Inflammatory macrophage (primary cell): ENCODE results near the gene SWI5.

Source experiments
- DNase-seq, 2 donors: peaks; one replicate each; pipeline ENCODE4 v3.0.0-alpha.2; 2020 to 2022

The SWI5 gene

GRCh38 chr9:128252317-128253139 lies 23.5 kb upstream of the SWI5 start:
- DNase-seq: peak in 1 of 2 donors; percentile 42

GRCh38 chr9:128253140-128253990 lies 22.7 kb upstream of the SWI5 start:
- no peak for DNase-seq

DNA sequence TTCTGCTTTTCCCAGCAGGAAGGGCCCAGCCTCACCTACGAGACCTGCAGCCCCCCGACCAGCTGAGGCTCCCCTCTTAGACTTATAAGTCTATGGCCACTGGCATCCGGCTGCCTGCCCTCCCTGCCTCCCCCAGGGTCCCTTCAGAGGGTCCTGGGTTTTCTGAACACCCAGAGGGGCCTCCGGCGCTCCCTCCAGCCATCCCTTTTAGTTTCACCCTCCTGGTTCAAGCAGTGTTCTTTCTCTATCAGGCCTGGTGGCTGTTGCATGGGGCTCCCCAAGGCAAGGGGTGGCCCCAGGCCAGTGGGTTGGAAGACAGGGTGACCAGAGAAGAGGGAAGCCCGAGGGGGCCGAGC lies 22.1 kb upstream of the SWI5 start:
- DNase-seq: no peak

DNA sequence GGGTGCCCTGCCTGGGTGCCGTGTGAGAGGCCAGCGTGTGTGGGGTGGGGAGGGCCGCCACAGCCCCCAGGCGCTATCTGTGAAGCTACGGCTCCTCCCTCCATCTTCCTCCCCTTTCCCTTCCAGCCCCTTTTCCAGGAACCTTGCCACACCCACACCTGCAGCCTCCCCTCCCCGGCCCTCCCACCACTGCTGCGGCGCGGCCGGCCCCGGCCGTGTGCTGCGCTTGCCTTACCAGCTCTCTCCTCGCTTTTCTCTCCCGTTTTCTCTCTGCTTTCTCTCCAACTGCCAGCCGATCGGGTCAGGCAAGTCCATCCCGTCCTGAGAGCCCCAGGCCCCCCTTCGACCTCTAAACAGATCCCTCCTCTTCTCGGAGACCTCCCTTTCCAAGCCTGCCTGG lies 21.7 kb upstream of the SWI5 start:
- no peak for DNase-seq

DNA sequence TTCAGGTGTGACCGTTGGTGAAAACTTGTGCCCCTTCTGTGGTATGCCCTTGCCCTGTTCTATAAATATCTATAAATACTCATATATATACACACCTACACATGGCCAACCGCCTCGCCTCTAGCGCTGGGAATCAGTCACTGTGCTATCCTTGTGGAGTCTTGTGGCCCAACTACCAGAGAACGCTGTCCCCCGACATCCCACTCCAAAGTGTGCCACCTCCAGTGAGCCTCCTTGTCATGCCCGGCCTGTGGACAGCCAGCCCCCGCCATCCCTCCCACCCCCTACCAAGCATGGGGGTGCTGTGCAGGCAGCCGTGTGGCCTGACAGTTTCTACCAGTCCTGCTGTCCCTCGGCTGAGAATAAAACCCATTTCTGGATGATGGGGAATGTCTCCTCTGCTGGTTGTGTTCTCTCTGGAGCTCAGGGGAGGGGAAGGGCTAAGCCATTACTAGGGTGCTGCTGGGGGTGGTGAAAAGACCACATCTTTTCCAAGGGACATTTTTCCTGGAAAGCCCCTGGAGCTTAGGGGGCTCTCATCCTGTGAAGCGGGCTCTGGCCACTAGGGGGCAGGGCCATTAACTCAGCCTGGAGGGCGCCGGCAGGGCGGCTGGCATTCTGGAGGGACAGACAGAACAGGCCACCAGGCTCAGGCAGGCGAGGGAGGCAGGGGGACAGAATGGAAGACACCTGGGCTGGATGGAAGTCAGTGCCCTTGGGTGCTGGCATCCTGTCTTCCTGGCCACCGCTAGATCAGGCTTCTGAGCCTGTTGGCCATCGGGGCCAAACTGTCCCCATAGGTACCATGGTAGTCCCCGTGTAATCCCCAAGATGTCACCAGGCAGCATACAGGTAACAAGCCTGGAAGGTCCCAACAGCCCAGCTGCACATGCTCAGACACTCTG lies 21.0 kb upstream of the SWI5 start:
- peak; percentile 41 to 55 for DNase-seq

GRCh38 chr9:128257086-128257825 lies 18.8 kb upstream of the SWI5 start:
- DNase-seq: no peak

GRCh38 chr9:128257907-128258306 lies 18.2 kb upstream of the SWI5 start:
- no peak for DNase-seq

DNA sequence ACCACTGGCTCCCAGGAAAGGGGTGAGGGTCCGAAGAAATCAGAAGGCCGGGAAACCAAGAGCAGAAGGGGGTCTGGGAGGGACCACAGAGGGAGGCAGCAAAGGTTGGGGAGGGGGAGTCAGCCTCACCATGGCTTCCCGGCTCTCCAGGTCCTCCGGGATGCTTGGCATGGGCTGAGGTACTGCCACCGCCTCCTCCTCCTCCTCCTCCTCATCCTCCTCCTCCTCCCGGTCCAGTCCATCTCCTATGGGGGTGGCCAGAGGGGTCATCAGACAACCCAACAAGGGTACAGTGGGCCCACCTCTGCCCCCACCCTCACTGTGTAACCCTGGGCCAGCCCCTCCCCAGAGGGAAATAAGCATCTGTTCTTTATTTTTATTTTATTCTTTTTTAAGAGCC lies 17.8 kb upstream of the SWI5 start:
- DNase-seq: no peak

GRCh38 chr9:128259156-128259555 lies 16.9 kb upstream of the SWI5 start:
- no peak for DNase-seq

GRCh38 chr9:128260340-128260739 lies 15.7 kb upstream of the SWI5 start:
- no peak for DNase-seq

DNA sequence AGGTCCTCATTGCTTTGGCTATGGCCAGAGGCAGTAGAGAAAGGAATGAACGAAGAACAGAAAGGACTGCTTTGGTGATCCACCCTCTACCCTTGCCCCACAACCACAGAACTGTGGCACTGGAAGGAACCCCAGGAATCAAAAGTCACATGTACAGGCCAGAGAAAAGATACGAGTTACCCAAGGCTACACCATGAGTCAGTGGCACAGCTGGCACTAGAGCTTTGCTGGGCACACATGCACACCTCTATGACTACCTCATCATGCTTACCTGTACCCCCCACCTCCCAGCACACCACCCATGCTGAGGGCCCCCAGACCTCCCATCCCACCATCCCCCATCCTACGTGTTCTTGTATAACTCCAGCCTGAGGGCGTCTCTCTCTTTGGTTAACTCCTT lies 13.4 kb upstream of the SWI5 start:
- DNase-seq: no peak

DNA sequence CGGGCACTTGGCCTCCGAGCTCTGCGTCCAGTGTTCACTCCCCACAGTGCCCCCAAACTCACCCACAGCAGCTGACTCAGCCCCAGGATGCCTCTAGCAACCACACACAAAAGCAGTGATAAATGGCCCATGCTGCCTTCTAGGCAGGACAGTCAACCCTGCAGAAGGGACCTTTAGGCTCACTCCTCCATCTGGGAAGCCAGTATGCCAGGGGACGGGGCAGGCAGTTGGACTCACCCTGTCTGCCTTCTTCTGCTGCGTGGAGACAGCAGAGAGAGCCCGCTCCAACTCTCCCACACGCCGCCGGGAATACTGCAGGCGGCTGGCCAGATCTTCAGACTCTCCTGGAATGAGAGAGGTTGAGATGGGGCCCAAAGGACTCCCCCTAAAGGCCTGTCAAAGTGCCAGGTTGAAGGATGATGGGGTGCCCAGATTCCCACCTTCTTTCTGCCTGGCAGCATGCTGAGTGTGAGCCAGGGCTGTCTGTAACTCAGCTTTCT lies 10.7 kb upstream of the SWI5 start:
- no peak for DNase-seq

DNA sequence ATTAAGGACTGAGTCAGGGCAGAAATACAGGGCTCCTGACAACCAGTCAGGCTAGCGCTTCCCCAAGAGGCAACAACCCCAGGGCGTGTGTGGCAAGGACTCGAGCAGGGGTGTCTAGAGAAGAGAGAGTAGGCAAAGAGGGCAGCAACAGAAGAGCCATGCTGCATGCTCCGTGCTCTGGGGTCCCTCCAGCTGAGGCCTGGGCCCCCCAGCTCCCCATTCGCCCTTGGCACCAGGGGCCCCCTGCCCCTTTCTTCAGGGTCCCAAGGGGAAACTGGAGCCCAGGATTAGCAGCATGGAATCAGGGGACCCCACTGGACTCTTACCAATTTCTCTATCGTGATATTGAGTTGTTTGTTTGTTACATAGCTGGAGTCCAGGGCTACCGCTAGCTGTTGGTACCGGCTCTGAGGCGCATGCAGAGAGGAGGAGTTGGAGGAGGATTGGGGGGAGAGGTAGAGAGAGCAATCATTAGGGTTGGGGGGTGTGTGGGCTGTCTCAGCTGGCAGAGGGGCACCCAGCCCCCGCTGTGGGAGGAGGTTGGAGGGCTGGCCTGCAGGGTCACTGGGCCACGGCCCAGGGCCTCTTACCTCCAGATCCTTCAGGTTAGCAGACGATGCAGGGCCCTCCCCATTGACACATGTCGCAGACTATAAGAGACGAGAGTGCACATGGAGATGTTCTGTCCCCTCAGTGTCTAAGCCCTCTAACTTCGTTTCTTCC lies 9.0 kb upstream of the SWI5 start:
- no peak for DNase-seq

DNA sequence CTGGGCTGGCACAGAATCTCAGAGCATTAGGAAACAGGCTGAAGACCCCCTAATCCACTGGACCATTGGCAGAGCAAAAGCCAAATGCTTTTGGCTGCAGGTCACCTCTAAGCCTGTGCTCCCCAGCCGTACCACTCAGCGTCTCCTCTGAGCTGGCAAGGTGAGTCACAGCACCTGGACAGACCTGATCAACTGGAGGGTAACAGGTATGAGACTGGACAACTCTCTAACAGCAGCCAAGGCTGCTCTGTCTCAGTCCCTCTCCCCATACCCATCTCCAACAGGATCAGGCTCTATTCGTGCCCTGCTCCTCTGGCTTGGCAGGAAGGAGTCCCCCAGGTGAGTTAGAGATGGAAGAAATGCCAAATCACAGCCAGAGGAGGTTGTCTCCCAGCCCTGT lies 5.0 kb upstream of the SWI5 start:
- DNase-seq: no peak

DNA sequence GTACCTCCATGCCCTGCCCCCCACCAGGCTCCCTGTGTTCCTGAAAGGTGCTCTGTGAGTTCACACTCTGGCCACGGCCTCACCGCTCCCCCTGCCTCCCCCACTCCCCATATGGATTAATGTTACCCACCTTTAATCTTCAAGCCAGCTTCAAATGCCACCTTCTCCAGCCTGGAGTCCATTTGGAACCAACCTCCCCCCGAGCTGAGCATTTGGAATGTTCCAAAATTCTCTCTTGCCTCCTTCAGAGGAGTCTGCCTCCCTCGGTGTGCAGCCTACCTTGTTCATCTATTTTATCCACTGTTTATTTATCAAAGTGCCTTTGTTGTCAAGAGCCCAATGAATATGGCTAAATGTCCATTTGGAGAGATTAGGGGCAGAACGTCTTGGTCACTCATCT lies 4.6 kb upstream of the SWI5 start:
- no peak for DNase-seq

DNA sequence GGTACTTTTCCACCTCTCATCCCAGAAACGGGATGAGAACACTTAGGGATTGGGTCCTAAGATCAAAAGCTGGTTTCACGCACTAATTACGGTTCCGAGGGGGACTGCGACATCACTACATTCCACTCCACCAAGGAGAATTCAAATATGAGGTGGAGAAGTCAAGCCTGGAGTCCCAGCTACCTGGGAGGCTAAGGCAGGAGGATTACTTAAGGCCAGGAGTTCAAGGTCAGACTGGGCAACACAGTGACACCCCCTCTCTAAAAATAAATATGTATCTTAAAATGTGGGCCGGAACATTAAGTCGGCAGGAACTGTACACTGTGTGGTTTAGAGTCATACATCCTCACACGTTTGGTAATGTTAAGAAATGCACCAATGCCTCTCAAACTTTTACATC lies 1.8 kb upstream of the SWI5 start:
- DNase-seq: no peak

DNA sequence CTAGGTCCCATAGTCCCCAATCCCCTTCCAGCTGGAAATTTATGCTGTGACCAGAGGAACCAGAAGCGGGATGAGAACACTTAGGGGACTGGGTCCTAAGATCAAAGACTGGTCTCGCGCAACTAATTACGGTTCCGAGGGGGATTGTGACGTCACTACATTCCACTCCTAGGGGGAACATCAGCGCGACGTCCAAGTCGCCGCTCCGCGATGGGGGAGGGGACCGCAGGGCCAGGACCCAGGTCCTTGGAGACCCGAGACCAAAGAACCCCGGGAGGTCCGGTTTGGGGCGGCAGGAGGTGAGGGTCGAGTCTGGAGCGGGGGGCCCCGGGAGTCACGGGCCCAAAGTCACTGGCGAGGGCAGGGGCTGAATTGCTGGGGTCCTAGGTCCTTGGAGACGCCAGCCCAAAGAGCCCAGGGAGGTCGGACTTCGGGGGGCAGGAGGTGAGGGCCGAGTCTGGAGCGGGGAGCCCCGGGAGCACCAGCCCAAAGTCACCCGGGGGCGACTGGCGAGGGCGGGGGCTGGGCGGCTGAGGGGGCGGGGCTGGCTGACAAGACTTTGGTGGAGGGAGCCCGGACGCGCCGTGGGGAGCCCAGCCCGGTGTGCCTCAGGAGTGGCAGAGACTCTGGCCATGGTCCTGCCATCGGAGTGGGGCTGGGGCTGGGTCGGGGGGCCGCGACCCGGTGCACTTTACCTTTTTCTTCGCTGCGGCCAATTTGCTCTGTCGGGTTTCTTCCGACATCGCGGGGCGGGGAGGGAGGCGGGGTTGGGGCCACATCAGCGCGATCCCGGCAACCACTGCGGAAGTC lies 673 bp upstream of the SWI5 start, which contains the start of gene GOLGA2:
GOLGA2 (minus strand) TSS at position 810 of the 810 bp plus-strand sequence; CDS start at position 779, 31 bp downstream.
- no peak for DNase-seq

- no peak for DNase-seq
Observed at GRCh38 chr9:128276574-128277270, 646 bp downstream of the SWI5 start.
